Smooth muscle cell (in vitro differentiated cells): Measurements from ENCODE around the gene THOC6. TPM values are rescaled to one million over a fixed set of nuclear protein-coding genes. Genes with fewer than 3 reads are reported as not detected.

ENCODE experiments used
- DNase-seq: peaks from one replicate; lab custom pipeline; 2025; ENCODE audit not compliant: unreplicated experiment; lab: John Stamatoyannopoulos, UW
- H2AFZ ChIP-seq: fragments of 200-600 bp; sonication (generic); 2 replicates; pipeline ENCODE4 v1.6.0; 2016; ENCODE audit warnings: antibody characterized with exemption, low read depth, mild to moderate bottlenecking
- H3F3A ChIP-seq: fragments of 200-600 bp; sonication (generic); 2 replicates; pipeline ENCODE4 v1.6.0; 2017; ENCODE audit warnings: antibody characterized with exemption, low read depth
- H3K27ac ChIP-seq: fragments of 200-600 bp; sonication (generic); 2 replicates; pipeline ENCODE4 v1.5.1; 2016; ENCODE audit warnings: low read depth, mild to moderate bottlenecking
- H3K27me3 ChIP-seq: fragments of 200-600 bp; sonication (generic); 2 replicates; pipeline ENCODE4 v1.6.1; 2016; ENCODE audit warnings: low read depth, mild to moderate bottlenecking
- H3K36me3 ChIP-seq: fragments of 200-600 bp; sonication (generic); 2 replicates; pipeline ENCODE4 v1.5.1; 2016; ENCODE audit warnings: low read depth
- H3K4me1 ChIP-seq: fragments of 200-600 bp; sonication (generic); 2 replicates; pipeline ENCODE4 v1.5.1; 2016; ENCODE audit warnings: low read depth
- H3K4me2 ChIP-seq: fragments of 200-600 bp; sonication (generic); 2 replicates; pipeline ENCODE4 v1.6.0; 2016; ENCODE audit warnings: mild to moderate bottlenecking
- H3K4me3 ChIP-seq: fragments of 200-600 bp; sonication (generic); 2 replicates; pipeline ENCODE4 v1.5.1; 2016; ENCODE audit warnings: mild to moderate bottlenecking
- H3K79me2 ChIP-seq: fragments of 200-600 bp; sonication (generic); 2 replicates; pipeline ENCODE4 v1.6.0; 2016; ENCODE audit warnings: low read depth, mild to moderate bottlenecking
- H3K9ac ChIP-seq: fragments of 200-600 bp; sonication (generic); 2 replicates; pipeline ENCODE4 v1.6.0; 2016; ENCODE audit warnings: low read depth
- H3K9me3 ChIP-seq: fragments of 200-600 bp; sonication (generic); replicated peaks from 2 replicates; pipeline ENCODE4 v1.5.1; 2016; ENCODE audit warnings: low read depth
- H4K20me1 ChIP-seq: fragments of 200-600 bp; sonication (generic); 2 replicates; pipeline ENCODE4 v1.6.0; 2016; ENCODE audit warnings: low read depth
- WGBS: methylation state at CpG from one replicate; pipeline ENCODE4 v1.1.7; 2016; ENCODE audit warnings: low lambda C conversion rate; 5-methylcytosine and 5-hydroxymethylcytosine counted together
- polyA plus RNA-seq: library from polyadenylated mRNA; unstranded; fragments of >200 nt; fragmentation: Nextera tagmentation; extraction: Ambion mirVana; gene quantifications from 2 replicates; pipeline ENCODE4 v1.2.1, GENCODE V29; 2016
- total RNA-seq: library from RNA; depleted of rRNA; stranded (reverse); fragments of >200 nt; gene quantifications from 2 replicates; pipeline ENCODE4 v1.2.3, GENCODE V29; 2014
- TF ChIP-seq, protein P1 (sequence below): fragments of 200-600 bp; sonication (generic); IDR thresholded peaks from 2 replicates; pipeline ENCODE4 v1.5.1; 2017; ENCODE audit warnings: borderline replicate concordance, mild to moderate bottlenecking, antibody characterized with exemption; ENCODE audit not compliant: insufficient read depth, poor library complexity, severe bottlenecking

The THOC6 gene
- total and polyA plus RNA-seq, 2 experiments from 2014 or later = 28.9 to 59.4 TPM

DNA sequence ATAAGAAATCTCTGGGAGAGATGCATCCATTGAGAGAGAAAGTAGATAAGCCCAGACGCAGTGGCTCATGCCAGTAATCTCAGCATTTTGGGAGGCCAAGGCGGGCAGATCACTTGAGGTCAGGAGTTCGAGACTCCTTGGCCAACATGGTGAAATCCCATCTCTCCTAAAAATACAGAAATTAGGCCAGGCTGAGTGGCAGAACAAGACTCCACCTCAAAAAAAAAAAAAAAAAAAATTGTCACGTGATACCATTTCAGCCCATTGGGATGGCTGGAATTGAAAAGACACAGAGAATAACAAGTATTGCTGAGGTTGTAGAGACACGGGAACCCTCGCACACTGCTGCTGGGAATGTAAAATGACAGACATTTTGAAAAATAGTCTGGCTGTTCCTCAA lies 38.7 kb downstream of the THOC6 start:
- Histone ChIP-seq H3K27me3 (no peaks in the 10 kb centered on the region), H3K4me3 (no peak overlapping the region), H3K27ac (no peak overlapping the region), H2AFZ (no peak overlapping the region), H3K9me3 (no peaks in the 10 kb centered on the region), H3K4me1 (peaks cover 7% of the 10 kb centered on the region), H3K79me2 (no peaks in the 10 kb centered on the region), H3K36me3 (no peaks in the 10 kb centered on the region), H3F3A (peaks cover 12% of the 10 kb centered on the region), H3K4me2 (no peak overlapping the region), H3K9ac (no peak overlapping the region), H4K20me1 (peaks cover 8% of the 10 kb centered on the region)
- 95% methylated on average over 6 of the region's 6 CpGs for WGBS
- TF ChIP-seq, protein P1, sequence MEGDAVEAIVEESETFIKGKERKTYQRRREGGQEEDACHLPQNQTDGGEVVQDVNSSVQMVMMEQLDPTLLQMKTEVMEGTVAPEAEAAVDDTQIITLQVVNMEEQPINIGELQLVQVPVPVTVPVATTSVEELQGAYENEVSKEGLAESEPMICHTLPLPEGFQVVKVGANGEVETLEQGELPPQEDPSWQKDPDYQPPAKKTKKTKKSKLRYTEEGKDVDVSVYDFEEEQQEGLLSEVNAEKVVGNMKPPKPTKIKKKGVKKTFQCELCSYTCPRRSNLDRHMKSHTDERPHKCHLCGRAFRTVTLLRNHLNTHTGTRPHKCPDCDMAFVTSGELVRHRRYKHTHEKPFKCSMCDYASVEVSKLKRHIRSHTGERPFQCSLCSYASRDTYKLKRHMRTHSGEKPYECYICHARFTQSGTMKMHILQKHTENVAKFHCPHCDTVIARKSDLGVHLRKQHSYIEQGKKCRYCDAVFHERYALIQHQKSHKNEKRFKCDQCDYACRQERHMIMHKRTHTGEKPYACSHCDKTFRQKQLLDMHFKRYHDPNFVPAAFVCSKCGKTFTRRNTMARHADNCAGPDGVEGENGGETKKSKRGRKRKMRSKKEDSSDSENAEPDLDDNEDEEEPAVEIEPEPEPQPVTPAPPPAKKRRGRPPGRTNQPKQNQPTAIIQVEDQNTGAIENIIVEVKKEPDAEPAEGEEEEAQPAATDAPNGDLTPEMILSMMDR = no peak
- DNase-seq = no peak

DNA sequence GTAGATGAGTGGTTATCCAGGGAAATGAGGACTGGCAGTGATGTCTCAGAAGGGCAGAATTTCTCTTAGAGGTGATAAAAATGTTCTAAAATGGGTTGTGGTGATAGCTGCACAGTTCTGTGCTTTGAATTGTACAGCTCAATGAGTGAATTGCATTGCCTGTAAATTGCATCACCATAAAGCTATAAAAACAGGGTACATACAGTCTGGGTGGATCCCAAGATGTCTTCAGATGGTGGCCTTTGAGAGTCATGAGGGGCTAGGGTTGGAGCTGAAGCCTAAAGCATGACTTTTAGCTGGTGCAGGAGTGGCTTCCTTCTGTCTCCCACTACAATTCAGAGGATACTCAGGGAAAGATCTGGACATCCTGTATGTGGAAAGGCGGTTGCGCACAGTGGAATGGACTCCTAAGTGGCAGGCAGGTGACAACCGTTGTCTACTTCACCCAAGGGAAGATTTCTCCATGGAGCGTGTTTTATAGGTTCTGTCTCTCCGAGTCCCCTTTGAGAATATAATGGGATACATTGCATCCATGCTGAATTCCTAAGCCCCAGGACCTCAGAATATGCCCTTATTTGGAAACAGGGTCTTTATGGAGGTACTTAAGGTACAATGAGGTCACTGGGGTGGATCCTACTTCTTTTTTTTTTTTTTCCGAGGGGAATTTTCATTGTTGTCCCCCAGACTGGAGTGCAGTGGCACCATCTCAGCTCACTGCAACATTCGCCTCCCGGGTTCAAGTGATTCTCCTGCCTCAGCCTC lies 40.0 kb downstream of the THOC6 start:
- Histone ChIP-seq H3F3A (peaks cover 12% of the 10 kb centered on the region), H3K9me3 (no peaks in the 10 kb centered on the region), H3K4me2 (no peak overlapping the region), H2AFZ (no peak overlapping the region), H3K36me3 (no peaks in the 10 kb centered on the region), H3K9ac (no peak overlapping the region), H3K27ac (no peak overlapping the region), H3K4me1 (peaks cover 3% of the 10 kb centered on the region), H3K79me2 (no peaks in the 10 kb centered on the region), H3K4me3 (no peak overlapping the region), H3K27me3 (no peaks in the 10 kb centered on the region), H4K20me1 (no peaks in the 10 kb centered on the region)
- TF ChIP-seq, protein P1 = no peak
- WGBS = 92% methylated on average over 8 of the region's 8 CpGs
- DNase-seq = no peak

DNA sequence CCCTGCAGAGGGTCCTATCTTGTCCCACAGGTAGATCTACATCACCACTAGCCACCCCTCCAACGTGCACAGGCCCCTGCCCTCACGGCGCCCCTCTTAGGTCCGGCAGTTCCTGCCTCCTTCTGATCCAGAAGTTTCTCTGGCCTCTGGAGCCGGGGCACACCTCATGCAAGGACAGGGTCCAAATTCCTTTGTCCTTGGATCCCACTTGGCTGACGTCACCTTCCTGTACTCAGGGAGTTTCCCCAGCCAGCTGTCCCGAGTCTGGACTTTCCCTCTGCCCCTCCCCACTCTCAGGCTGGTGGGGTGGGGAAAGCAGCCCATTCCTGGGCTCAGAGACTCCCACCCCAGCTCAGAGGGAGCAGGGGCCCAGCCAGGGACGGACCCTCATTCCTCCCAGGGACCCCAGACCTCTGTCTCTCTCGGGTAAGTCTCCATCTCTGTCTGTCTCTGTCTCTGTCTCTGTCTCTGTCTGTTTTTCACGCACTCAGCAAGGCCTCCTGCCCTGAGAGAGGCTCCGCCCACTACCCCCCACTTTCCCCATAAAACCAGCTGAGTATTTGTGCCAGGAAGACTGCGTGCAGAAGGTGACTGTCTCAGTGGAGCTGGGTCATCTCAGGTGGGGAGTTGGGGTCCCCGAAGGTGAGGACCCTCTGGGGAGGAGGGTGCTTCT lies 41.4 kb downstream of the THOC6 start, which contains the start of gene IL32:
Gene IL32, plus strand, starts transcription at position 572 of the 673 bp plus-strand sequence. CDS start 172 bp downstream, outside the sequence.
- Histone ChIP-seq H3K27me3 (no peaks in the 10 kb centered on the region), H3K36me3 (no peaks in the 10 kb centered on the region), H3K4me1 (no peaks in the 10 kb centered on the region), H3F3A (peaks cover 8% of the 10 kb centered on the region), H3K9ac (peak within 1 kb of the TSS; percentile 67), H3K79me2 (no peaks in the 10 kb centered on the region), H2AFZ (no peak within 1 kb of the TSS), H3K4me2 (no peak within 1 kb of the TSS), H3K9me3 (no peaks in the 10 kb centered on the region), H3K27ac (no peak within 1 kb of the TSS), H4K20me1 (no peaks in the 10 kb centered on the region), H3K4me3 (no peak within 1 kb of the TSS)
- 83% methylated on average over 13 of the region's 13 CpGs for WGBS
- TF ChIP-seq, protein P1 = no peak
- no peak for DNase-seq
